ENCODE measurements around the gene NPS. TPM values are rescaled to one million over a fixed set of nuclear protein-coding genes. Genes with fewer than 3 reads are reported as not detected.

Gene NPS, protein sequence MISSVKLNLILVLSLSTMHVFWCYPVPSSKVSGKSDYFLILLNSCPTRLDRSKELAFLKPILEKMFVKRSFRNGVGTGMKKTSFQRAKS
- polyA plus RNA-seq (2012; ENCODE audit: insufficient read length, low read depth), result not detected

DNA sequence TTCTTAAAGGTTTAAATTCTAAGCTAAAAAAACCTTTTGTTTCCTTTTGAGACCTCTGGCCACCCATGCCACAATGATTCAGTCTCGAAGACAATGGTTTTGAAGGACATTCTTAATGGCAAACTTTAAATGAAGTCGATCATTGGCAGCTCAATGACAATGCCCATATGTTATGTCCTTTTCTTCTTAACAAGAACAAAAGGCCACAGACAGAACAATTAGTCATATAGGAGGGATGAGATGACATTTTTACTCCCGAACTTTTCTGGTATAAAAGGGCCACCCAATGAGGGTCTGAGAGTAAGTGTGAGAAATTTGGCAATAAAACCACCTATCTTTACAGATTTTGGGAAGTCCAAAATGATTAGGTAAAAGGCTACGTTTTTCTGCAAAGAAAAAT is at the start of gene NPS:
Gene NPS, plus strand, starts transcription at position 301 of the 400 bp plus-strand sequence. Its CDS starts 60 bp downstream, at position 361.
- no peak for TF ChIP-seq SIN3A (IDR thresholded peaks at IDR 0.05; ENCODE audit: borderline replicate concordance, insufficient read depth, low read length)
- no peak for TF ChIP-seq FOXP2 (optimal IDR thresholded peaks at IDR 0.05; ENCODE audit: borderline replicate concordance, extremely low read depth, extremely low read length, insufficient read depth)
- TF ChIP-seq POLR2AphosphoS5 (IDR thresholded peaks at IDR 0.05; ENCODE audit: low read depth, low read length), result no peak
- TF ChIP-seq TAF1 (IDR thresholded peaks at IDR 0.05; ENCODE audit: borderline replicate concordance, insufficient read depth, low read length), result no peak
- TF ChIP-seq, protein P1, sequence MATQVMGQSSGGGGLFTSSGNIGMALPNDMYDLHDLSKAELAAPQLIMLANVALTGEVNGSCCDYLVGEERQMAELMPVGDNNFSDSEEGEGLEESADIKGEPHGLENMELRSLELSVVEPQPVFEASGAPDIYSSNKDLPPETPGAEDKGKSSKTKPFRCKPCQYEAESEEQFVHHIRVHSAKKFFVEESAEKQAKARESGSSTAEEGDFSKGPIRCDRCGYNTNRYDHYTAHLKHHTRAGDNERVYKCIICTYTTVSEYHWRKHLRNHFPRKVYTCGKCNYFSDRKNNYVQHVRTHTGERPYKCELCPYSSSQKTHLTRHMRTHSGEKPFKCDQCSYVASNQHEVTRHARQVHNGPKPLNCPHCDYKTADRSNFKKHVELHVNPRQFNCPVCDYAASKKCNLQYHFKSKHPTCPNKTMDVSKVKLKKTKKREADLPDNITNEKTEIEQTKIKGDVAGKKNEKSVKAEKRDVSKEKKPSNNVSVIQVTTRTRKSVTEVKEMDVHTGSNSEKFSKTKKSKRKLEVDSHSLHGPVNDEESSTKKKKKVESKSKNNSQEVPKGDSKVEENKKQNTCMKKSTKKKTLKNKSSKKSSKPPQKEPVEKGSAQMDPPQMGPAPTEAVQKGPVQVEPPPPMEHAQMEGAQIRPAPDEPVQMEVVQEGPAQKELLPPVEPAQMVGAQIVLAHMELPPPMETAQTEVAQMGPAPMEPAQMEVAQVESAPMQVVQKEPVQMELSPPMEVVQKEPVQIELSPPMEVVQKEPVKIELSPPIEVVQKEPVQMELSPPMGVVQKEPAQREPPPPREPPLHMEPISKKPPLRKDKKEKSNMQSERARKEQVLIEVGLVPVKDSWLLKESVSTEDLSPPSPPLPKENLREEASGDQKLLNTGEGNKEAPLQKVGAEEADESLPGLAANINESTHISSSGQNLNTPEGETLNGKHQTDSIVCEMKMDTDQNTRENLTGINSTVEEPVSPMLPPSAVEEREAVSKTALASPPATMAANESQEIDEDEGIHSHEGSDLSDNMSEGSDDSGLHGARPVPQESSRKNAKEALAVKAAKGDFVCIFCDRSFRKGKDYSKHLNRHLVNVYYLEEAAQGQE (IDR thresholded peaks at IDR 0.05; ENCODE audit: insufficient read depth in 1 of 2, low read depth in 2 of 2, low read length in 2 of 2), result no peak

DNA sequence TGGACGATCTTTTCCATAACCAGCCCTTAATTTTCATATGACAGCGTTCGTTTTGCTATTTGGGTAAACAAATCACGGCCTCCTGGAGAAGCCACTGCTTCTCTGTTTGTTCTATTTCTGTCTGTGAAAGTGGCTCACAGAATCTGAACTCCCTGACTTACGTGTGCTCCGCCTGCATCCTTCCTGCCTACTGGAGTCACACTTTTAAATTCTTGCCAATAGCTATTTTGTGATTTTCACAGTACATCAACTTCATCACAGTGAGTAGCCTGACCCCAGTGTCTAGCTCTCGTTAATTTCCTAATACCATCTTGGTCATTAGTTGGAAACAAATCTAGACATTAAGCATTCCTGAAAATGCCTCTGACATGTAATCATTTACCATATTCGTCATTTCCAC is 49.0 kb upstream of the NPS start:
- TF ChIP-seq SIN3A (IDR thresholded peaks at IDR 0.05; ENCODE audit: borderline replicate concordance, insufficient read depth, low read length) (no peak), POLR2AphosphoS5 (IDR thresholded peaks at IDR 0.05; ENCODE audit: low read depth, low read length) (no peak), TAF1 (IDR thresholded peaks at IDR 0.05; ENCODE audit: borderline replicate concordance, insufficient read depth, low read length) (no peak), FOXP2 (optimal IDR thresholded peaks at IDR 0.05; ENCODE audit: borderline replicate concordance, extremely low read depth, extremely low read length, insufficient read depth) (no peak)
- TF ChIP-seq, protein P1 (IDR thresholded peaks at IDR 0.05; ENCODE audit: insufficient read depth in 1 of 2, low read depth in 2 of 2, low read length in 2 of 2), result no peak

DNA sequence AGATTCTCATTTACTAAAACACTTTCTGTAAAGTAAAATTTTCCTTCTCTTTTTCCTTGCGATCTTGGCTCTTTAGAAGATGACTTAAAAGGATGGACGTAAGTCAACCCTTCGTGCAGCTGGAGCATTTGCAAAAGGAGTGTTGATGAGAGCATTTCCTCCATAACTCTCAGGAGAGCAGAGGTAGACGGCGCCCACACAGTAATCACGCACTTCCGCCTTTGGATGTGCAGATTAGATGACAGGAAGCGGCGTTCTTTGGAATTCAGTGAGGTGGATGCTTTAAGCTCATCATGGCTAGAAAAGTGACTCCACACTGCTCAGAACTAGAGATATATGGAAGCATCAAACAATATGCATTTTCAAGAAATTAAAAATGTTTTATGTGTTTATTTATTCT is 43.0 kb upstream of the NPS start:
- TF ChIP-seq POLR2AphosphoS5 (IDR thresholded peaks at IDR 0.05; ENCODE audit: low read depth, low read length) (no peak), FOXP2 (optimal IDR thresholded peaks at IDR 0.05; ENCODE audit: borderline replicate concordance, extremely low read depth, extremely low read length, insufficient read depth) (no peak), TAF1 (IDR thresholded peaks at IDR 0.05; ENCODE audit: borderline replicate concordance, insufficient read depth, low read length) (no peak), SIN3A (IDR thresholded peaks at IDR 0.05; ENCODE audit: borderline replicate concordance, insufficient read depth, low read length) (no peak)
- TF ChIP-seq, protein P1 (IDR thresholded peaks at IDR 0.05; ENCODE audit: insufficient read depth in 1 of 2, low read depth in 2 of 2, low read length in 2 of 2), result no peak

DNA sequence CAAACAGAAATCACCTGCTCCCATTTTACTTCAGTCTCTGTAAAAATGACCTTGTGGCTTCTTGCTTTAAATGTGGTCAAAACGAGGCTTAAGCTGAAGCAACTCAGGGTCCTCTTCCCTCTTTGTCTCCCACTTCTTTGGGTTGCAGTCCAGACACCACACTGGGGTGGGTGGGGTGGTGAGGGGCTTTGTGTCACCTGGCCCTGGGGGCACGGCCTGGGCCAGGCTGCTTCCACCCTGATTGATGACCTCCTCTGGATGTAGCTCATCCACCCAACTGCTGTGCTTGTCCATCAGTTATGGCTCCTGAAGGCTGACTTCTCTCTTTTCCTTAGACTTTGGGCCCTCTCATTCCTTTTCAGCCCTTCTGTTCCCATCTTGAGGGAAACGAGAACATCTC is 26.8 kb upstream of the NPS start:
- TF ChIP-seq FOXP2 (optimal IDR thresholded peaks at IDR 0.05; ENCODE audit: borderline replicate concordance, extremely low read depth, extremely low read length, insufficient read depth) (no peak), POLR2AphosphoS5 (IDR thresholded peaks at IDR 0.05; ENCODE audit: low read depth, low read length) (no peak), TAF1 (IDR thresholded peaks at IDR 0.05; ENCODE audit: borderline replicate concordance, insufficient read depth, low read length) (no peak), SIN3A (IDR thresholded peaks at IDR 0.05; ENCODE audit: borderline replicate concordance, insufficient read depth, low read length) (no peak)
- TF ChIP-seq, protein P1 (IDR thresholded peaks at IDR 0.05; ENCODE audit: insufficient read depth in 1 of 2, low read depth in 2 of 2, low read length in 2 of 2), result no peak

Measured in PFSK-1 (cell line).